IMR-90 (cell line): ENCODE measurements around the gene CYP2C18. TPM values are rescaled to one million over a fixed set of nuclear protein-coding genes. Genes with fewer than 3 reads are reported as not detected.

Experiments used
- ATAC-seq: fragments of 200-7000 bp; cut with Tn5 transposase; 2 replicates; pipeline ENCODE4 v1.9.1; 2020; ENCODE audit warnings: low read depth, mild to moderate bottlenecking, moderate library complexity
- BruUV-seq: library from RNA; stranded (reverse); fragments of 400-500 nt; replicated peaks from 2 replicates; lab custom pipeline; 2021; lab: Mats Ljungman, UMichigan
- CTCF ChIA-PET: fragments of 300-600 bp; formaldehyde crosslinking; extraction: SDS; loops from one replicate; lab custom pipeline; 2021; ENCODE audit warnings: antibody characterized with exemption; lab: Yijun Ruan, JAX
- POLR2A ChIA-PET: fragments of 300-600 bp; sonication (Branson Sonifier 250); formaldehyde crosslinking; loops from one replicate; lab custom pipeline; 2022; ENCODE audit warnings: antibody characterized with exemption; ENCODE audit not compliant: unreplicated experiment; lab: Charles Lee
- DNase-seq: peaks from one replicate; pipeline ENCODE4 v3.0.0; 2013
- H2AFZ ChIP-seq: replicated peaks from 2 replicates; pipeline ENCODE3; 2013; ENCODE audit warnings: low read length, mild to moderate bottlenecking; ENCODE audit not compliant: poor library complexity
- H2AK5ac ChIP-seq: 2 replicates; pipeline ENCODE4 v1.6.1; 2013; ENCODE audit warnings: low read depth, low read length, inconsistent platforms
- H2AK9ac ChIP-seq: replicated peaks from 2 replicates; pipeline ENCODE3; 2013; ENCODE audit warnings: mild to moderate bottlenecking, low read depth, low read length, moderate library complexity; ENCODE audit not compliant: poor library complexity
- H2BK120ac ChIP-seq: 2 replicates; pipeline ENCODE4 v1.6.1; 2013; ENCODE audit warnings: low read depth, low read length, inconsistent platforms
- H2BK15ac ChIP-seq: 3 replicates; pipeline ENCODE4 v1.6.1; 2013; ENCODE audit warnings: low read depth, low read length, inconsistent platforms
- H2BK20ac ChIP-seq: 2 replicates; pipeline ENCODE4 v1.6.1; 2013; ENCODE audit warnings: low read depth, mild to moderate bottlenecking, inconsistent platforms, low read length, moderate library complexity
- H2BK5ac ChIP-seq: 2 replicates; pipeline ENCODE4 v1.6.1; 2013; ENCODE audit warnings: mild to moderate bottlenecking, low read depth, low read length, inconsistent platforms; ENCODE audit not compliant: poor library complexity, severe bottlenecking
- H3K14ac ChIP-seq: replicated peaks from 2 replicates; pipeline ENCODE4 v1.6.1; 2013; ENCODE audit warnings: low read depth, low read length, inconsistent platforms
- H3K18ac ChIP-seq: 2 replicates; pipeline ENCODE4 v1.6.1; 2013; ENCODE audit warnings: low read depth, low read length, control low read depth
- H3K23ac ChIP-seq: 2 replicates; pipeline ENCODE4 v1.6.1; 2013; ENCODE audit warnings: low read depth, low read length, inconsistent platforms
- H3K27ac ChIP-seq: 2 replicates; pipeline ENCODE4 v1.5.1; 2013; ENCODE audit warnings: mild to moderate bottlenecking, control low read depth, low read length; ENCODE audit not compliant: insufficient read depth
- H3K27me3 ChIP-seq: 2 replicates; pipeline ENCODE4 v1.6.1; 2013; ENCODE audit warnings: low read length; ENCODE audit not compliant: control insufficient read depth, insufficient read depth
- H3K36me3 ChIP-seq: 2 replicates; pipeline ENCODE4 v1.6.1; 2013; ENCODE audit warnings: low read length, mixed read lengths; ENCODE audit not compliant: control insufficient read depth, insufficient read depth
- H3K4ac ChIP-seq: 2 replicates; pipeline ENCODE4 v1.6.1; 2013; ENCODE audit warnings: low read depth, low read length, inconsistent platforms
- H3K4me1 ChIP-seq: 2 replicates; pipeline ENCODE4 v1.6.1; 2013; ENCODE audit warnings: low read length, mixed read lengths; ENCODE audit not compliant: control insufficient read depth, insufficient read depth
- H3K4me2 ChIP-seq: 2 replicates; pipeline ENCODE4 v1.6.1; 2013; ENCODE audit warnings: low read depth, mild to moderate bottlenecking, control low read depth, low read length, moderate library complexity
- H3K4me3 ChIP-seq: 2 replicates; pipeline ENCODE4 v1.5.1; 2013; ENCODE audit warnings: low read depth, mild to moderate bottlenecking, control low read depth, low read length, moderate library complexity; ENCODE audit not compliant: insufficient read depth
- H3K56ac ChIP-seq: 2 replicates; pipeline ENCODE4 v1.6.1; 2013; ENCODE audit warnings: low read length, inconsistent platforms; ENCODE audit not compliant: insufficient read depth; ENCODE audit errors: extremely low read depth
- H3K79me1 ChIP-seq, 2 experiments: 2 replicates each; pipeline ENCODE4 v1.6.1; 2013; ENCODE audit warnings: low read length in 2 of 2, inconsistent platforms in 1 of 2, low read depth in 1 of 2
- H3K9ac ChIP-seq: 2 replicates; pipeline ENCODE4 v1.6.1; 2013; ENCODE audit warnings: low read depth, low read length, control low read depth
- H3K9me1 ChIP-seq: 2 replicates; pipeline ENCODE4 v1.6.1; 2013; ENCODE audit warnings: low read length, inconsistent platforms; ENCODE audit not compliant: insufficient read depth
- H3K9me3 ChIP-seq: 2 replicates; pipeline ENCODE4 v1.6.1; 2013; ENCODE audit warnings: low read length; ENCODE audit not compliant: control insufficient read depth, insufficient read depth
- H4K20me1 ChIP-seq: 2 replicates; pipeline ENCODE4 v1.6.1; 2013; ENCODE audit warnings: low read length, inconsistent platforms; ENCODE audit not compliant: insufficient read depth
- H4K5ac ChIP-seq: 2 replicates; pipeline ENCODE4 v1.6.1; 2013; ENCODE audit warnings: mild to moderate bottlenecking, low read depth, low read length, control low read depth
- H4K8ac ChIP-seq, 2 experiments: 2 replicates each; pipeline ENCODE4 v1.6.1; 2013; ENCODE audit warnings: low read depth in 2 of 2, low read length in 2 of 2, control low read depth in 1 of 2, inconsistent platforms in 1 of 2
- H4K91ac ChIP-seq: 2 replicates; pipeline ENCODE4 v1.6.1; 2013; ENCODE audit warnings: low read depth, low read length, inconsistent platforms; ENCODE audit not compliant: insufficient read depth
- CHD1 ChIP-seq: IDR thresholded peaks from 2 replicates; pipeline ENCODE4 v1.6.1; 2012; ENCODE audit warnings: low read depth, low read length, improper control_type of control experiment
- CTCF ChIP-seq: conservative IDR thresholded peaks from 2 replicates; pipeline ENCODE4 v1.5.1; 2012; ENCODE audit warnings: mild to moderate bottlenecking, low read depth, low read length, improper control_type of control experiment
- ELK1 ChIP-seq: fragments of 150-350 bp; IDR thresholded peaks from 2 replicates; pipeline ENCODE4 v1.6.1; 2016; ENCODE audit warnings: low read depth, mild to moderate bottlenecking, low read length, moderate library complexity, borderline replicate concordance
- MAFK ChIP-seq: IDR thresholded peaks from 2 replicates; pipeline ENCODE4 v1.6.1; 2012; ENCODE audit warnings: low read depth, low read length, improper control_type of control experiment
- MXI1 ChIP-seq: IDR thresholded peaks from 2 replicates; pipeline ENCODE4 v1.6.1; 2012; ENCODE audit warnings: low read depth, mild to moderate bottlenecking, low read length, moderate library complexity, borderline replicate concordance
- NFE2L2 ChIP-seq: fragments of 150-350 bp; IDR thresholded peaks from 2 replicates; pipeline ENCODE4 v1.6.1; 2016; ENCODE audit warnings: low read depth, mild to moderate bottlenecking, low read length
- POLR2A ChIP-seq: IDR thresholded peaks from 2 replicates; pipeline ENCODE4 v1.6.1; 2012; ENCODE audit warnings: mild to moderate bottlenecking, low read depth, low read length
- RCOR1 ChIP-seq: IDR thresholded peaks from 2 replicates; pipeline ENCODE4 v1.6.1; 2012; ENCODE audit warnings: mild to moderate bottlenecking, low read length, improper control_type of control experiment; ENCODE audit not compliant: insufficient replicate concordance
- RFX5 ChIP-seq: IDR thresholded peaks from 2 replicates; pipeline ENCODE4 v1.8.0; 2012; ENCODE audit warnings: low read depth, mild to moderate bottlenecking, low read length, moderate library complexity
- USF2 ChIP-seq: fragments of 150-350 bp; IDR thresholded peaks from 2 replicates; pipeline ENCODE4 v1.6.1; 2017; ENCODE audit warnings: mild to moderate bottlenecking, antibody characterized with exemption, low read length, low read depth
- WGBS, 2 experiments: methylation state at CpG; one replicate each; pipeline versions ENCODE4 v1.1.5 to v1.1.7; 2013; ENCODE audit warnings: missing lambda C conversion rate in 2 of 2; ENCODE audit not compliant: insufficient read length in 1 of 2; ENCODE audit errors: extremely low coverage in 2 of 2; 5-methylcytosine and 5-hydroxymethylcytosine counted together
- dilution Hi-C: fragments of 300-500 bp; cut with HindIII; formaldehyde crosslinking; loops from one replicate; pipeline ENCODE4 v1.14.3; 2018; ENCODE audit warnings: low sequenced_read_pairs; ENCODE audit not compliant: unreplicated experiment
- in situ Hi-C: fragments of 300-500 bp; cut with MboI; formaldehyde crosslinking; loops from 3 replicates; pipeline ENCODE4 v1.14.3; 2019; ENCODE audit warnings: low sequenced_read_pairs, inconsistent platforms, mixed read lengths
- intact Hi-C: fragments of 100-400 bp; cut with micrococcal nuclease; formaldehyde crosslinking; loops from 2 replicates; pipeline ENCODE4 v1.10.0; 2022
- polyA plus RNA-seq, 3 experiments: library from polyadenylated mRNA; depleted of rRNA; stranded (reverse); fragments of >200 nt; gene quantifications; 2 replicates each; pipeline ENCODE4 v1.2.3, GENCODE V29; 2012; ENCODE audit warnings: low replicate concordance in 1 of 3
- total RNA-seq: library from RNA; depleted of rRNA; stranded (reverse); fragments of >200 nt; gene quantifications from 2 replicates; pipeline ENCODE4 v1.2.3, GENCODE V29; 2012

CYP2C18 gene
- total and polyA plus RNA-seq, 2 of the 4 experiments (the other 2 are of a cell fraction) = not detected

GRCh38 chr10:94780844-94781243 is 97.3 kb downstream of the CYP2C18 start:
- Histone ChIP-seq H4K20me1 (no peaks in the 10 kb centered on the region), H2BK20ac (no peak overlapping the region), H2BK5ac (no peak overlapping the region), H3K4me2 (no peak overlapping the region), H2AK9ac (no peak overlapping the region), H3K9ac (no peak overlapping the region), H3K36me3 (no peaks in the 10 kb centered on the region), H3K27ac (no peak overlapping the region), H3K14ac (no peak overlapping the region), H2BK120ac (no peak overlapping the region), H3K79me1 (no peaks in the 10 kb centered on the region), H3K4me1 (no peaks in the 10 kb centered on the region), H3K9me1 (no peaks in the 10 kb centered on the region), H3K4me3 (no peak overlapping the region), H4K91ac (no peak overlapping the region), H4K5ac (no peak overlapping the region), H2AK5ac (no peak overlapping the region), H3K23ac (no peak overlapping the region), H2AFZ (no peak overlapping the region), H2BK15ac (no peak overlapping the region), H3K4ac (no peak overlapping the region), H3K18ac (no peak overlapping the region), H3K56ac (no peak overlapping the region), H3K9me3 (no peaks in the 10 kb centered on the region), H3K27me3 (no peaks in the 10 kb centered on the region), H4K8ac (no peak overlapping the region)
- DNase-seq (no peak), ATAC-seq (no peak)
- in situ Hi-C loops (no loop called here), dilution Hi-C loops (no loop called here), intact Hi-C loops (no loop called here)
- ChIA-PET CTCF (no interaction called here), POLR2A (no interaction called here)
- WGBS, 2 experiments = no CpG with 5 or more reads among the region's 1 CpG
- no TSS peak for BruUV-seq
- TF ChIP-seq USF2 = no peak
- TF ChIP-seq MXI1 = no peak
- no peak for TF ChIP-seq ELK1
- no peak for TF ChIP-seq NFE2L2
- no peak for TF ChIP-seq MAFK
- no peak for TF ChIP-seq POLR2A
- no peak for TF ChIP-seq CHD1
- no peak for TF ChIP-seq RCOR1
- no peak for TF ChIP-seq RFX5
- no peak for TF ChIP-seq CTCF
